ENCODE measurements around the gene PPP3R1.

GRCh38 chr2:68182902-68183301, 69.4 kb downstream of the PPP3R1 start:
- TF ChIP-seq ZNF331 (CRISPR knock-in tag; IDR thresholded peaks at IDR 0.05; ENCODE audit: low read depth) (no peak), CREB1 (CRISPR knock-in tag; IDR thresholded peaks at IDR 0.05; ENCODE audit: low read depth) (no peak), ZNF462 (CRISPR knock-in tag; IDR thresholded peaks at IDR 0.05) (no peak), CTCF (conservative IDR thresholded peaks at IDR 0.05; ENCODE audit: low read depth in 2 of 2) (no peak), EZH2phosphoT487 (IDR thresholded peaks at IDR 0.05; ENCODE audit: unreplicated experiment) (no peak), EZH2 (IDR thresholded peaks at IDR 0.05; ENCODE audit: low read depth, unreplicated experiment) (no peak), POLR2AphosphoS5 (IDR thresholded peaks at IDR 0.05; ENCODE audit: low read depth) (no peak), JUNB (IDR thresholded peaks at IDR 0.05; ENCODE audit: unreplicated experiment) (no peak), STAT1 (IDR thresholded peaks at IDR 0.05; ENCODE audit: unreplicated experiment) (no peak), NANOG (IDR thresholded peaks at IDR 0.05; ENCODE audit: borderline replicate concordance) (no peak), ZNF114 (CRISPR knock-in tag; IDR thresholded peaks at IDR 0.05) (no peak)
- TF ChIP-seq, protein P1, sequence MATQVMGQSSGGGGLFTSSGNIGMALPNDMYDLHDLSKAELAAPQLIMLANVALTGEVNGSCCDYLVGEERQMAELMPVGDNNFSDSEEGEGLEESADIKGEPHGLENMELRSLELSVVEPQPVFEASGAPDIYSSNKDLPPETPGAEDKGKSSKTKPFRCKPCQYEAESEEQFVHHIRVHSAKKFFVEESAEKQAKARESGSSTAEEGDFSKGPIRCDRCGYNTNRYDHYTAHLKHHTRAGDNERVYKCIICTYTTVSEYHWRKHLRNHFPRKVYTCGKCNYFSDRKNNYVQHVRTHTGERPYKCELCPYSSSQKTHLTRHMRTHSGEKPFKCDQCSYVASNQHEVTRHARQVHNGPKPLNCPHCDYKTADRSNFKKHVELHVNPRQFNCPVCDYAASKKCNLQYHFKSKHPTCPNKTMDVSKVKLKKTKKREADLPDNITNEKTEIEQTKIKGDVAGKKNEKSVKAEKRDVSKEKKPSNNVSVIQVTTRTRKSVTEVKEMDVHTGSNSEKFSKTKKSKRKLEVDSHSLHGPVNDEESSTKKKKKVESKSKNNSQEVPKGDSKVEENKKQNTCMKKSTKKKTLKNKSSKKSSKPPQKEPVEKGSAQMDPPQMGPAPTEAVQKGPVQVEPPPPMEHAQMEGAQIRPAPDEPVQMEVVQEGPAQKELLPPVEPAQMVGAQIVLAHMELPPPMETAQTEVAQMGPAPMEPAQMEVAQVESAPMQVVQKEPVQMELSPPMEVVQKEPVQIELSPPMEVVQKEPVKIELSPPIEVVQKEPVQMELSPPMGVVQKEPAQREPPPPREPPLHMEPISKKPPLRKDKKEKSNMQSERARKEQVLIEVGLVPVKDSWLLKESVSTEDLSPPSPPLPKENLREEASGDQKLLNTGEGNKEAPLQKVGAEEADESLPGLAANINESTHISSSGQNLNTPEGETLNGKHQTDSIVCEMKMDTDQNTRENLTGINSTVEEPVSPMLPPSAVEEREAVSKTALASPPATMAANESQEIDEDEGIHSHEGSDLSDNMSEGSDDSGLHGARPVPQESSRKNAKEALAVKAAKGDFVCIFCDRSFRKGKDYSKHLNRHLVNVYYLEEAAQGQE (IDR thresholded peaks at IDR 0.05; ENCODE audit: unreplicated experiment), result no peak
- TF ChIP-seq, protein P2, sequence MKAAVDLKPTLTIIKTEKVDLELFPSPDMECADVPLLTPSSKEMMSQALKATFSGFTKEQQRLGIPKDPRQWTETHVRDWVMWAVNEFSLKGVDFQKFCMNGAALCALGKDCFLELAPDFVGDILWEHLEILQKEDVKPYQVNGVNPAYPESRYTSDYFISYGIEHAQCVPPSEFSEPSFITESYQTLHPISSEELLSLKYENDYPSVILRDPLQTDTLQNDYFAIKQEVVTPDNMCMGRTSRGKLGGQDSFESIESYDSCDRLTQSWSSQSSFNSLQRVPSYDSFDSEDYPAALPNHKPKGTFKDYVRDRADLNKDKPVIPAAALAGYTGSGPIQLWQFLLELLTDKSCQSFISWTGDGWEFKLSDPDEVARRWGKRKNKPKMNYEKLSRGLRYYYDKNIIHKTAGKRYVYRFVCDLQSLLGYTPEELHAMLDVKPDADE (IDR thresholded peaks at IDR 0.05), result no peak
